HG02623 (cell line): ENCODE data around the gene INSIG1.
A peak's percentile ranks its signal among the peaks of the same experiment; 100 is the strongest.

Source experiments
- ATAC-seq: cut with Tn5 transposase; IDR thresholded peaks from one replicate; pipeline ENCODE4 v1.9.1; 2021; ENCODE audit warnings: moderate library complexity; ENCODE audit not compliant: unreplicated experiment

The INSIG1 gene

DNA sequence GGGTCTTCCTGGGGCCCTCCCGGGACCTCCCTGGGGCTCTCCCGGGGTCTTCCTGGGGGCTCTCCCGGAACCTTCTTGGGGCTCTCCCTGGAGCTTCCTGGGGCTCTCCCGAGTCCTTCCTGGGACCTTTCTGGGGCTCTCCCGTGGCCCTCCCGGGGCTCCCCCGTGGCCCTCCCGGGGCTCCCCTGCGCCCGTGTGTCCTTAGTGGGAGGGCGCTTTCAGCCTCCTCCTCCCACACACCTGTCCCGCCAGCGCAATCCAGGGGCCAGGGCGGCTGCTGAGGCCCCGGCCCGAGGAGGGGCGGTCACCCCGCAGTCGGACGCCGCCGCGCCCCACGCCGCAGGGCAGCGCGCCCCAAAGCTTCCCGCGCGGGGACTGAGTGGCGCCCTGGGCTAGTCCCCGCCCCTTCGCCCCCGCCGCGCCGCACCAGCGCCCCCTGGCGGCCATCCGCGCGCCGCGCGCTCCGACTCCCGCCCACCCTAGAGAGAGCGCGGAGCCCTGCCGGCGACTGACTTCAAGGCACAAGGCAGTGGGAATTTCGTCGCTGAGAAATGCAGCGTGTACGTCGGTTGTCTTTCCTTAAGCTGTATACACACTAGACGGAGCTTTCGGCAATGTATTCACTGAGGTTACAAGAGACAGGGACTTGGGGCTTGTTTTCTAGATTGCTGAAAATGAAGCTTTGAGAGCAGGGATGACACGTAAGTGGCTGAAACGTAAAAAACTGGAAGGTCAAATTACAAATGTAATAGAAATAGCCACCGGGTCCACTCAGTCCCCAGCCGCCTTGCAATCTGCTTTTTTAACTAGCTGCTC, 47.1 kb downstream of the INSIG1 start:
- ATAC-seq = peak; percentile 94

DNA sequence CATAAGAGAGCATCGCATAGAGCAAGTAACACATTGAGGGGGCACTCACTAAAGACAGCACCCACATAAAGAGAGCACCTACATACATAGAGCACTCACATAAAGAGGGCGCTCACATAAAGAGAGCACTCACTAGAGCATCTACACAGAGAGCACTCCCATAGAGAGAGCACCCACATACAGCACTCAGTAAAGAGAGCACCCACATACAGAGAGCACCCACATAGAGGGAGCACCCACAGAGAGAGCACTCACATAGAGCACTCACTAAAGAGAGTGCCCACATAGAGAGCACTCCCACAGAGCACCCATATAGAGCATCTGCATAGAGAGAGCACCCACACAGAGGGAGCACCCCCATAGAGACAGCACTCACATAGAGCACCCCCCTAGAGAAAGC, 47.8 kb downstream of the INSIG1 start:
- ATAC-seq = no peak

DNA sequence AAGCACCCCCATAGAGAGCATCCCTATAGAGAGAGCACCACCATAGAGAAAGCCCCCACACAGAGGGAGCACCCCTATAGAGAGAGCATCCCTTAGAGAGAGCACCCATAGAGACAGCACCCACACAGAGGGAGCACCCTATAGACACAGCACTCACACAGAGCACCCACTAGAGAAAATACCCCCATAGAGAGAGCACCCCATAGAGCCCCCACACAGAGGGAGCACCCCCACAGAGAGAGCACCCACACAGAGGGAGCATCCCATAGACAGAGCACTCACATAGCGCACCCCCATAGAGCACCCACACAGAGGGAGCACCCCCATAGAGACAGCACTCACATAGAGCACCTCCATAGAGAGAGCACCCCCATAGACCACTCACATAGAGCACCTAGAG, 48.6 kb downstream of the INSIG1 start:
- no peak for ATAC-seq

DNA sequence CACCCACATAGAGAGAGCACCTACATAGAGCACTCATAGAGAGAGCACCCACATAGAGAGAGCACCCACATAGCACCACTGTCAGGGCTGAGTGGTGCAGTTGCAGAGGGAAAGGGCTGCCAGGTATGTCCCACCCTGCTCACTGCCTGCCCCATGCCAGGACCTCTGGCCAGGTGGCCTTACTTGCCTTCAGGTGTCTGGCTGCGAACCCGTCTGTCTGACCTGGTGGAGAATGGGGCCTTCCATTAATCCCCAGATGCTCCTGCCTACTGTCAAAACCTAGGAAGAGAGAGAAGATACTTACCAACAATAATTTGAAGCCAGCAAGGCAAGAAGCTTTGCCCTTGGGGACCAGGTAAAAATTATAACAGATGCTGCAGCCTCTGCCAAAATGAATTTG, 51.1 kb downstream of the INSIG1 start:
- no peak for ATAC-seq

DNA sequence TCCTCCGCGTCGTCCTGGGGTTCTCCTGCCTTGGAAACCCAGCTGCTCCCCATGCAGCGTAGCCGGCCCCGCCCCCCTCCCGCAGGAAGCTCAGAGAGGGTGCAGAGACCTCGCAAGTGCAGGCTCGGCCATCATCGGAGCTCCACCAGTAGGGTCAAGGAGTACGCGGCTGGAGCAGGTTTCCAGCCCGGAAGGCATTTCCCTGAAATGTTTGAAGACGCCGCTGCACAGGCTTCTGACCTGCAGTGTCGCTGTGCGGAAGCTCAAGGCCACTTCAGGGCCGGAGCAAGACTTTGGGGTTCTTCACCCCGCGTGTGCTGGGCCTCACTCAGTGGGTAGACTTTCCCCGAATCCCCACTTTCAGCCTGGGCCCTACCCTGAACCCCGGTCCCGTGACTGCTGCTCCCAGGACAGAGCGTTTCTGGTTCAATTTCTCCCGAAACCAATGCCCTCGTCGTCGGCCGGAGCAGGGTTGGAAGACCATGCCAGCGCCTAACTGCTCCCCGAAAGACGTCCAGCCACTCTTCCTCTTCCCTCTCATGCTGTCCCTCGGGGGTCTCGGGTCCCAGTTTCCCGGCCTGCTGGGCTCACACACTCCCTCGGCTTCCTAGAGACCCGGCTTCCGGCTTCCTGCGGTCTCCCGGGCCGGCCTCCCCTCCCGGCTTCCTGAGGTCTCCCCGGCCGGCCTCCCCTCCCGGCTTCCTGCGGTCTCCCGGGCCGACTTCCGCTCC, 52.1 kb downstream of the INSIG1 start:
- no peak for ATAC-seq

- ATAC-seq = no peak
Observed at GRCh38 chr7:155351120-155351870, 53.6 kb downstream of the INSIG1 start.

DNA sequence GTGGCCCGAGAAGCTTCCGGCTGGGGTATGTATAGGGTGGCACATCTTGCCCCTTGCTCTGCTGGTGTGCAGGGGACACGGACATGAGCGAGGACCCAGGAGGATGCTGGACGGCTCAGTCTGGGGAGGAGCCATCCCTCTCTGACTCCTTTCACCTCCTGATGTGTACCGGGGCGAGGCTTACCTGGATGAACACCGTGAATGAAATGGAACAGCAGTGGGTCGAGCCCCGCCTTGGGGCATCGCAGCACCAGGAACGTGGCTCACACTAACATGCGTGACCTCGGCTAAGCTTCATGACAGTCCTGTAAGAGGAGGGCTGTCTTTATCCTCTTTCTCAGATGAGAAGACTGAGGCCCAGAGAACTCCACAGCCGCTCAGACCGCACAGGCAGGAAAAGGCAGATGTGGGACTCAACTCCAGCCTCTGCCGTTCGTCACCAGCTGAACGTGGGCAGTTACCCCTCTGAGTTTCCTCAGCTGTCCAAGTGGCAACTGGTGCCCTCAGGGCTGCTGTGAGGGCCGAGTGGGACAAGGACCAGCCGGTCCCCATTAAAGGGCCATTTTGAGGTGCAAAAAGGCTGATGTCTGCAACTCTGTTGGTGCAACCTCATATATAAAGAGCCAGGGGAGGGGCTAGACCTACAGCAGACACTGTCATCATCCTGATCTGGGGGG, 54.5 kb downstream of the INSIG1 start:
- ATAC-seq = no peak

DNA sequence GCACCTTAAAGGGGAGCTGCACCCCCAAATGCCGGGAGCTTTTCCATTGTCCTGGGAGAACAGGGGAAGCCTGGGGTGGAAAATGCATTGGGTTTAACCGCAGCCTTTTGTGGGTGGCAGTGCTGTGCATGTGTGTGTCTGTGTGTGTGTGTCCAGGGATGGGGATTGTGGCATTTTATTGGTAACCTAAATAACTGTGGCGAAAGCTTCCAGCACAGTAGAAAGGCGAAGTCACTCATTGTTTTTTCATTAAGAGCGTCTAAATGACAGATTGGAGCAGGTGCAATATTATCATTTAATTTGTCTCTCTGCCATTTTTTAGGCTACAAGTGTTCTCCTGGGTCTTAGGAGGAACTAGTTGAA, 55.1 kb downstream of the INSIG1 start:
- ATAC-seq = no peak

GRCh38 chr7:155353256-155353897, 55.7 kb downstream of the INSIG1 start:
- no peak for ATAC-seq

DNA sequence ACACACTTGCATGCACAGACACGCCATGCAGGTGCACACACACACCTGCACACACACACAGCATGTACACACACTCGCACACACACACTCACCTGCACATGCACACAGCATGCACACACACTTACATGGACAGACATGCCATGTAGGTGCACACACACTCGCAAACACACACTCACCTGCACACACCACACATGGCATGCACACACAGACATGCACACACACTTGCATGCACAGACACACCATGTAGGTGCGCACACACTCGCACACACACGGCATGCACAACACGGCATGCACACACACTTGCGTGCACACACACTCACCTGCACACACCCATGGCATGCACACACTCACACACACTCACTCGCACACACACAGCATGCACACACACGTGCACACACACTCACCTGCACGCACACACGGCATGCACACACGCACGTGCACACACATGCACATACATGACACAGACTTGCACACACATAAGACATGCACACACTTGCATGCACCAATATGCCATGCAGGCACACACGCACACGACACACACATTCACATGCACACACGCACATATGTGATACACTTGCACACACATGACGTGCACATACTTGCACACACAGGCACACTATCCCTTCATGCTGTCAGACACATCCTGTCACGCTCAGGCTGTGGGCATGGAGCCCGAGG, 56.8 kb downstream of the INSIG1 start:
- no peak for ATAC-seq

GRCh38 chr7:155355176-155355575, 57.5 kb downstream of the INSIG1 start:
- ATAC-seq = no peak

- no peak for ATAC-seq
Observed at GRCh38 chr7:155355745-155356144, 58.1 kb downstream of the INSIG1 start.

DNA sequence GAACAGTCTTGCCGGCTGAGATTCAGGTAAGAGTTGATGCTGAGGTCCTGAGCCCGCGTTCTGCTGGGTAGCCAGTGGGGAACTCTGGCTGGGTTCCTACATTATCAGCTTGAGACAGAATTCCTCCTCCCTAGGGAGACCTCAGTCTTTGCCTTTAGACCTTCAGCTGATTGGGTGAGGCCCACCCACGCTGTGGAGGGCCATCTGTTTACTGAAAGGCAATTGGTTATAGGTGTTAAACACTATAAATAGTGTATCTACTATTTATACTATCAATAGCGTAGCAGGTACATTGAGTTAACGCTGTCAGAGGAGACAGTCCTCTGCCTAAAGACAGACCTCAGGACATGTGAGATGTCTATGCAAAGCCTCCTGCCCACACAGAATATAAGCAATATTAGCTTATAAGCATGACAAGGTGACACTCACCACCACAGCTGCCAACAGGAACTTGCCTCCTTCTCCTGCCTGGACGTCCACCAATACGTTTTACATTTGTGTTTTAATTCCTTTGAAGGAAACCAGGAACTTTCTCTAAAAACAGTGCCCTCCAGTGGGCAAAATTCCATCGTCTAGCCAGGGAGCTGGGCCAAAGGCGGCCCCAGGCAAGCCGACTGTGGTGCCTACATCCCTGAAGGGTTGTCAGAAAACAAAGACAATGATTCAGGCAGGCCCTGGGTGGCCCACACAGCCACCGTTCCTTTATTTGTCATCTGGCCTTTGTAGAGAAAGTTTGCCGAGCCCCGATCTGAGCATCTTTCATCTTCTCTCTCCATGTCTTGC, 58.8 kb downstream of the INSIG1 start:
- ATAC-seq = no peak

DNA sequence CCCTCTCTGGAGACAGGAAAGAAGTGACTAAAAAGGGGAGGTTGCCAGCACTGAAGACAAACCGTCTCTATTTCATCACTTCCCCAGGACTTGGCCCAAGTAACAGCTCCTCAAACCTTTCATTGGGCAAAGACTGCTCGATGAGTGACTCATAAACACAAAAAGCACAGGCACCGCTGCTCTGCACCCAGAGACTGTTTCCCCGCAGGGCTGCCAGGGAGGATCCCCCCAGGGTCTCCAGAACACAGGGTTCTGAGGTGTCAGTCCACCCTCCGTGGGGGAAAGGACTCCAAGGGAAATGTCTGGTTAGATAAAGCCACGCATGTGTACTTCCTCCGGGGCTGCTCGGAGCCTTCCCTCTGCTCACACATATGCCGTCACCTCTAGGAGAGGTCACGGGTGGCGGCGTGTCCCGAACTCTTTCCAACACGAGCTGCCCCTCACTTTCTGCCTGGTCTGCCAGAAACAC, 59.9 kb downstream of the INSIG1 start:
- no peak for ATAC-seq

- ATAC-seq = no peak
Observed at GRCh38 chr7:155358066-155358947, 60.6 kb downstream of the INSIG1 start.

GRCh38 chr7:155358948-155359712, 61.5 kb downstream of the INSIG1 start:
- ATAC-seq = no peak
